Measurements from ENCODE around the gene PIH1D2.

GRCh38 chr11:112044961-112045360 lies 28.9 kb downstream of the PIH1D2 start:
- no peak for TF ChIP-seq CTCF (IDR thresholded peaks at IDR 0.05; ENCODE audit: insufficient read depth, low read length, poor library complexity, severe bottlenecking)
- no peak for TF ChIP-seq EZH2phosphoT487 (conservative IDR thresholded peaks at IDR 0.05; ENCODE audit: low read length)
